ENCODE results near the gene MAD1L1.

- TF ChIP-seq CTCF (IDR thresholded peaks at IDR 0.05; ENCODE audit: low read depth, low read length, poor library complexity, severe bottlenecking) (no peak), EZH2phosphoT487 (IDR thresholded peaks at IDR 0.05; ENCODE audit: borderline replicate concordance, low read length) (no peak)
Observed at GRCh38 chr7:2253021-2253420, 20.3 kb upstream of the MAD1L1 start.
